ACC112 (cell line): ENCODE data around the gene SECISBP2L.

ENCODE experiments used
- H2AFZ ChIP-seq: fragments of 200-600 bp; sonication (generic); one replicate; pipeline ENCODE4 v1.6.0; 2017; ENCODE audit warnings: antibody characterized with exemption, low read length; ENCODE audit not compliant: unreplicated experiment
- H3K27ac ChIP-seq: fragments of 200-600 bp; sonication (generic); 2 replicates; pipeline ENCODE4 v1.5.1; 2014; ENCODE audit warnings: low read depth, mild to moderate bottlenecking, antibody characterized with exemption, low read length, moderate library complexity
- H3K27me3 ChIP-seq: fragments of 200-600 bp; sonication (generic); 2 replicates; pipeline ENCODE4 v1.6.1; 2014; ENCODE audit warnings: mild to moderate bottlenecking, antibody characterized with exemption, low read length, moderate library complexity, mixed read lengths; ENCODE audit not compliant: insufficient read depth
- H3K36me3 ChIP-seq: fragments of 200-600 bp; sonication (generic); 2 replicates; pipeline ENCODE4 v1.6.1; 2016; ENCODE audit warnings: mild to moderate bottlenecking, antibody characterized with exemption, low read length, moderate library complexity, mixed read lengths; ENCODE audit not compliant: insufficient read depth
- H3K4me1 ChIP-seq: fragments of 200-600 bp; sonication (generic); one replicate; pipeline ENCODE4 v1.6.1; 2016; ENCODE audit warnings: low read length, mixed read lengths; ENCODE audit not compliant: insufficient read depth, unreplicated experiment, control insufficient read depth
- H3K4me3 ChIP-seq: fragments of 200-600 bp; sonication (generic); 2 replicates; pipeline ENCODE4 v1.5.1; 2014; ENCODE audit warnings: mild to moderate bottlenecking, low read depth, low read length
- H3K79me2 ChIP-seq: fragments of 200-600 bp; sonication (generic); one replicate; pipeline ENCODE4 v1.6.0; 2016; ENCODE audit warnings: low read length; ENCODE audit not compliant: control insufficient read depth, unreplicated experiment, insufficient read depth

SECISBP2L gene

DNA sequence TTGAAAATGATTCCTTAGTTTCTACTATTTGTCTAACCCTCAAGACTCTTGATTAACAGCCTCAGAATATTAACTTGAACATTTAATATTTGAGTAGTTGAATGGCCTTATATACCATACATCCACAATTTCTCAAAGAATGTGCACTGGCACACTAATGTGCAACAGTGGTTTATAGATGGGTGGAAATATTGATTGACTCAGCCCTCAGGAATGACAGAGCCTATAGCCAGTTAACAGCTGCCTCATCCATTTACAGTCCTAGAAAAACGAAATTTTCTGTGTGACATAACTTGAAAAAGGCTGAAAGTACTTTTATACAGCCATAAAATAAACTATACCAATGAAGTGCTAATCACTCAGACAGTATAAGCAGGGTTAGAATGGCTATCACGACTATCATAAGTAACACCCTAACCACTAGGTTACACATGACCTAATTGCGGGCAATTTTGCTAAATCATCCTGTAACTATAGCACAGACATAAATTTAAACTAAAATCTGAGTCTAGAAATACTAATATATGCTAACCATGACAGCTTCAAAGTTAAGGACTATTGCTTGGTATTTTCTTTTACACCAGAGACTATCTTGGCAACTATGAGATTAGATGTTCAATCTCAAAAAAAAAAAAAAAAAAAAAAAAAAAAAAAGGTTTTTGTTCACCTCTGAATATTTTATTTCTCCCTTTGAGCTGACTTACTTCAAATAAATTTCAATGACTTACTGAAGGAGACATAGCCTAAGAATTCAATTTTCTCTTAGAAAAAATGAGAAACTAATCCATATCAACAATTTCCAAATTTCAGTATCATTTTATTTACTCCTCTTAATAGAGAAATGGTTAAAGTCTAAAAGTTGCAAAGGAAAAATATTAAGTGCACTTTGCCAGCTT lies 9.3 kb downstream of the SECISBP2L start:
- Histone ChIP-seq H3K79me2 (peaks cover 52% of the 10 kb centered on the region), H3K27ac (peak overlapping the region; percentile 43)

DNA sequence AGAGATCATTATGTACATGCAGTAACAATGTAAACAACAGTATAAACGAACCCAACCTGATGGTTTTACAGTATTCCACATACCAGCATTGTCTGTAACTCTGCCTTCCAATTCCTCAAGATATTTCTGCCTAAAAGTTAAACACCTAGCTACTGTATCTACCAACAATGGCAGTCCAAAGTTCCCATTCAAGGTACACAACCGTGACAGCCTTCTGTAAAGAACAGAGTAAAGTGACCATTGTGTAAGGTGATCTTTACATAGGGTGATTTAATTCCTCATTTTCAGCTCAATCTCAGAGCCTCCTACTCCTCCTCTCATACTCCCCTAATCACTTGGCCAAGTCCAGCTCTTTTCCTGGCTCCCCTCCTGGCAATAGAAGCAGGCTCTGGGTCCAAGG lies 10.4 kb downstream of the SECISBP2L start:
- H3K27me3 ChIP-seq: no peaks in the 10 kb centered on the region
- peaks cover 41% of the 10 kb centered on the region for H3K79me2 ChIP-seq
- H2AFZ ChIP-seq: no peak overlapping the region
- peaks cover 23% of the 10 kb centered on the region for H3K4me1 ChIP-seq
- H3K27ac ChIP-seq: no peak overlapping the region
- peaks cover 14% of the 10 kb centered on the region for H3K36me3 ChIP-seq
- H3K4me3 ChIP-seq: no peak overlapping the region

More for the DNA sequence above, 9.3 kb downstream of the SECISBP2L start:
- Histone ChIP-seq H3K36me3 (peaks cover 14% of the 10 kb centered on the region), H3K4me1 (peaks cover 31% of the 10 kb centered on the region), H3K27me3 (no peaks in the 10 kb centered on the region), H2AFZ (no peak overlapping the region), H3K4me3 (peak overlapping the region; percentile 59; the same call in 1 of the 2 replicates)

DNA sequence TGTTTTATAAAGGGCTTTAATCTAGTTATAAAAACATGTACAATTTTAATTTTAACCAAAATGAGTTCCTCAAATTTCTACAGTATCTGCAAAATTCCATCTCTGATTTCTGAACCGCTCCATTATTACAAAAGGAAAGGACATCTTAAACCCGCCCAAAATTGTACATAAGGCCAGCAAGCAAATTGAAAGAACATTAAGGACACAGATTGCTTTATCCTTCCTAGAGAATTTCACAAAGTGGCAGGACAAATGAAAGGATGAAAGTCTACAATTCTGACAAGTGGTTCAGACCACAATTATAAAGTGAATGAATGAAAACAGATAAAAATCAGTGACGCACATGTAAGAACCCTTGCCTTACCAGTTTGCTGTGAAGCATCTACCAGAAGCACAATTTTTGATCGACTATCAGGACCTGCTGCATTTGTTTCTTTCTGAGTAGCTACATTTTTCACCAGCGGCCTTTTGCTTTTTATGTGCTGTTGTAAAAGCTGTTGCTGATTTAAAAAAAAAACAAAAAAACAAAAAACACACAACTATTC lies 13.6 kb downstream of the SECISBP2L start:
- H2AFZ ChIP-seq: no peak overlapping the region
- H3K79me2 ChIP-seq: peaks cover 19% of the 10 kb centered on the region
- no peaks in the 10 kb centered on the region for H3K27me3 ChIP-seq
- peaks cover 20% of the 10 kb centered on the region for H3K36me3 ChIP-seq
- H3K27ac ChIP-seq: no peak overlapping the region
- peaks cover 14% of the 10 kb centered on the region for H3K4me1 ChIP-seq
- H3K4me3 ChIP-seq: no peak overlapping the region

DNA sequence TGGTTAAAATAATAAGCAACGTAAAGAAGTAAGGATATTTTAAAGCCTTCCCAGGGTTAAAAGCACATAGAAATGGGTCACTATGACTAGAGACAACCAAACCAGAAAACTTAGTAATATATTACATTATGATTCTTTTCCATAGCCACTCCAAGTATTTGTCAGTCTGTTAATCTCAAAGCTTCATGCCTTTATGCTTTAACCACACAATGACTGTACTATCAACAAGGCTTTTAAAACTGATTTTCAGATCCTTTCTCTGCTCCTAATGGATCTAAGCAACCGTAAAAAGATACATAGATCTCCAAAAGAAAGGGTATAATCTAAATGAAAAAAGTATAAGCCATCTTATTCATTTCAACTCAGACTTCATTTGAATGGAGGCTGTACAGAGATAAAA lies 14.4 kb downstream of the SECISBP2L start:
- Histone ChIP-seq H2AFZ (no peak overlapping the region), H3K4me1 (peaks cover 6% of the 10 kb centered on the region), H3K4me3 (no peak overlapping the region), H3K27me3 (no peaks in the 10 kb centered on the region), H3K79me2 (peaks cover 11% of the 10 kb centered on the region), H3K27ac (no peak overlapping the region), H3K36me3 (peaks cover 21% of the 10 kb centered on the region)

DNA sequence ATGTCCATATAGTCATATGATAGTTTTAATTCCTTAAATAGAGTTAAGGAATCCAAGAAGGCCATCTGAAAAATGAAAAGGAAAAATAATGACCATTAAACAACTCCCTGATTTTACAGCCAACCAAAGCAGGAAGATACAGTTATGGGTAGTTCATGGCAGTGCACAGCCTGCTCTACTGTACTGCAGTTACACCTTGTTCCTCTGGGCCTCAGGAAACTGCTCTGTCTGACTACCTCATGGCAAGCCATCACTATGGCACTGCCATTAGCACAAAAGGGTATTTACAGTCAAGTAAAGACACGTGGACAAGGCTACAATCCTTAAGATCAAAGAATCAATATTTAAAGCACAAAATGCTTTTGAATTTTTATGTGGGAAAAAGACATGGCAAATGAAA lies 19.5 kb downstream of the SECISBP2L start:
- H3K27ac ChIP-seq: no peak overlapping the region
- no peak overlapping the region for H2AFZ ChIP-seq
- no peaks in the 10 kb centered on the region for H3K4me1 ChIP-seq
- H3K79me2 ChIP-seq: no peaks in the 10 kb centered on the region
- no peak overlapping the region for H3K4me3 ChIP-seq
- peaks cover 19% of the 10 kb centered on the region for H3K36me3 ChIP-seq
- no peaks in the 10 kb centered on the region for H3K27me3 ChIP-seq

DNA sequence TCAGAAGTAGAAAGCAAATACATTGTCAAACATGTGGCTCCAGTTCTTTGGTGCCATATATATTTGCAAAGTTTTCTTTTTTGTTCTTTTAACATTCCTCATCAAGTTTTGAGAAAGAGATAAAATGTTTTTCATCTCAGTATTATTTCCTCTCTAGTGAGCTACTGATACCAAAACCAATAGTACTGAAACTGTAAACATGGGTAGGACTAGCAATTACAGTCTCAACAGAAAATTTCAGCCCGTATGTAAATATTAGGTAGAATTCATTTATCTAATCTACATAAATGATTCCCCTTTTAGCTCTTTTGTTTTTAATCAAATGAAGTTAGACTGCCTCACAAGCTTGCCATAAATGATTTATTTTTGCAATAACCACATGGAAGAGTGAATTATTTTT lies 21.4 kb downstream of the SECISBP2L start:
- H3K79me2 ChIP-seq: no peaks in the 10 kb centered on the region
- no peak overlapping the region for H3K27ac ChIP-seq
- H2AFZ ChIP-seq: no peak overlapping the region
- no peaks in the 10 kb centered on the region for H3K27me3 ChIP-seq
- H3K4me3 ChIP-seq: no peak overlapping the region
- peaks cover 19% of the 10 kb centered on the region; the same call in 1 of the 2 replicates for H3K36me3 ChIP-seq
- H3K4me1 ChIP-seq: no peaks in the 10 kb centered on the region

DNA sequence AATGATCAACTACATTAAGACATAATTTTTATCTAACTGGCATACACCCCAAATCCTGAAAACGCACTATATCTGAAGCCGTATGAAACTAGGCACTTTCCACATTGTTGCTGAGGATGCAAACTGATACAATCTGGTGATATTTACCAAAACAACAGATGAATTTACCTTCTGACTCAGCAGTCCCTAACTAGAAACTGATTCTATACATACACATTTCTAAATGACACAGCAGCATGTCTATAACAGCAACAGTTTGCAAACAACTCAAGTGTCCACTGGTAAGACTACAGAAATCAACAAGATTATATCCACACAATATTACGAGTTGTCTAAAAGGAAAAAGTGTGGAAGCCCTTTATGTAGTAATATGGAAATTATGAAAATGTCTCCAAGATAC lies 22.9 kb downstream of the SECISBP2L start:
- H3K4me1 ChIP-seq: no peaks in the 10 kb centered on the region
- H3K27ac ChIP-seq: no peak overlapping the region
- no peaks in the 10 kb centered on the region for H3K79me2 ChIP-seq
- H3K27me3 ChIP-seq: no peaks in the 10 kb centered on the region
- peaks cover 18% of the 10 kb centered on the region; the same call in 1 of the 2 replicates for H3K36me3 ChIP-seq
- H2AFZ ChIP-seq: no peak overlapping the region
- H3K4me3 ChIP-seq: no peak overlapping the region

DNA sequence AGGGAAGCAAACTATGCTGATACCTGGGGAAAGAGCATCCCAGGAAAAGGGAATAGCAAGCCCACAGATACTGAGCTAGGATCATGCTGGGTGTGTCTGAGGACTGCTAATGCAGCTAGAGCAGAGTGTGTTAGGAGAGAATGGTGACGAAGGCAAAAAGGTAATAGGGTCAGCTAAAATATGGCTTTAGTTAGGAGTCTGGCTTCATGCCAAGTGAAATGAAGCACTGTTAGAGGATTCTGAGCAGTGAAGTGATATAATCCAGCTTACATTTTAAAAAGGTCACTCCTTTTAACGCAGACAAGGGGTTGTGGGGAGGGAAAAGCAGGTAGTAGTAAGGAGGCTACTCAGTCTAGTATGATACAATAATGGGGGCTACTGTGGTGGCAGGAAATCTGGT lies 30.4 kb downstream of the SECISBP2L start:
- Histone ChIP-seq H3K79me2 (no peaks in the 10 kb centered on the region), H3K4me3 (no peak overlapping the region), H3K27me3 (no peaks in the 10 kb centered on the region), H3K27ac (no peak overlapping the region), H3K4me1 (no peaks in the 10 kb centered on the region), H3K36me3 (peaks cover 30% of the 10 kb centered on the region), H2AFZ (no peak overlapping the region)

DNA sequence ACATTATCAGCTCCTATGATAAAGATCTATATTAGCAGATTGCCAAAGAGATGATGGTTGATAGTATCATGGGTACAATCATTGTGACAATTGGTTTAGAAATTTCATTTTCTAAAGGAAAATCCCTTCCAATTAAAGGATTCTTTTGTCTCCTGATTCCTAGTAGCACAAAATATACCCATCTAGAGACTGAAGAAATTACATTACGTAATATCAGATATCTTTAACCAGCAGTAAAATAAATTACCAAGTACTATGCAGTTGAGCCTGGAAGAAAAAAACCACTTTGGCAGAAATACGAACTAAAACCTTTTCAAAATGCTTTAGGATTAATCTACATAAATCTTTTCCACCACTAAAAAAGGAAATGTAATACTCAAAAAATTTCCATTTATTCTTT lies 46.9 kb downstream of the SECISBP2L start:
- H3K79me2 ChIP-seq: no peaks in the 10 kb centered on the region
- H3K27ac ChIP-seq: no peak overlapping the region
- no peaks in the 10 kb centered on the region for H3K4me1 ChIP-seq
- H3K27me3 ChIP-seq: no peaks in the 10 kb centered on the region
- peaks cover 32% of the 10 kb centered on the region for H3K36me3 ChIP-seq
- H3K4me3 ChIP-seq: no peak overlapping the region
- no peak overlapping the region for H2AFZ ChIP-seq

DNA sequence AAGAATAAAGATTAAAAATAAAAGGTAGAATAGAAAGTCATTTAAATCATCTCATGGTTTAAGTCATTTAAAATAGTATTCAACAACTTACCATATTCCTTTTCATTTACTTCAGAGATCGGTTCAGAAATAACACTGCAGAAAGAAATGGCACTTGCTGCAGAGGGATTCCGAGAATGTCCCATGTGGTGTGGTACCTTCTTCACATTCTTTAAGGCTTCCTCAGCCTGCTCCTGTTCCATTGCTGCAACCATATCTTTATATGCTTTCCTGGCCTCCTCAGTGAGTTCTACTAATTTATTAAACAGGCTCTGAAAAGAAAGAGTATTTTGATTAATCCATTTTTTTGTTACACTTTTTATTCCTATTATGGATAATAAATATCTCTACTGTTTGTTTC lies 50.0 kb downstream of the SECISBP2L start:
- H3K4me3 ChIP-seq: no peak overlapping the region
- no peaks in the 10 kb centered on the region for H3K27me3 ChIP-seq
- no peaks in the 10 kb centered on the region for H3K79me2 ChIP-seq
- no peaks in the 10 kb centered on the region for H3K4me1 ChIP-seq
- no peak overlapping the region for H2AFZ ChIP-seq
- no peak overlapping the region for H3K27ac ChIP-seq
- H3K36me3 ChIP-seq: peaks cover 43% of the 10 kb centered on the region

DNA sequence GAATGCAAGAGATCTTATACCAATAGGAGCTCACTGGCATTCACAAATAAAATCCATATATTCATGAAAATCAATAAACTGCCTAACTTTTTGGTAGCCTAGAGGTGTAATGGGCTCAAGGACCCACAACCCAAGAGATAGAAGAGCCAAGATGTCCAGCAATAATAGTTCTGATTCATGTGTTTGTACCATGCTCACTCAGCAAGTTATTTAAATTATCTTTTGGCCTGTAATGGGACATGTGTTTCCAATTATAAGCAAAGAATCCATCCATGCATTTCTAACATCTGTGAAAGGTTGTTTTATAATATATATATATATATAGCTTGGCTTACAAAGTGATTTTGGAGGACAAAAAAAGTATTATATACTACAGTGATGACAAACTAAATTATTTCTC lies 52.9 kb downstream of the SECISBP2L start:
- H3K27ac ChIP-seq: no peak overlapping the region

More for the DNA sequence above, 52.9 kb downstream of the SECISBP2L start:
- Histone ChIP-seq H3K4me3 (no peak overlapping the region), H3K4me1 (no peaks in the 10 kb centered on the region), H3K27me3 (no peaks in the 10 kb centered on the region), H2AFZ (no peak overlapping the region), H3K79me2 (no peaks in the 10 kb centered on the region), H3K36me3 (peaks cover 28% of the 10 kb centered on the region)
